Keratinocyte (primary cell): ENCODE results near the gene PTPRN2.

ENCODE experiments used
- EZH2 ChIP-seq: IDR thresholded peaks from one replicate; pipeline ENCODE4 v1.6.1; 2012; ENCODE audit warnings: inconsistent platforms, mild to moderate bottlenecking, low read length, moderate library complexity
- TF ChIP-seq, protein P1 (sequence below), 3 experiments: IDR thresholded peaks in 1 of 3; conservative IDR thresholded peaks in 1 of 3; optimal IDR thresholded peaks in 1 of 3; 2 replicates in 2 of 3; 3 replicates in 1 of 3; pipeline versions ENCODE3 to v1.5.1; 2011; ENCODE audit warnings: low read length in 3 of 3, mild to moderate bottlenecking in 3 of 3, moderate library complexity in 2 of 3, control low read depth in 1 of 3, inconsistent platforms in 1 of 3; ENCODE audit not compliant: insufficient read depth in 2 of 3; ENCODE audit errors: extremely low read depth in 1 of 3

DNA sequence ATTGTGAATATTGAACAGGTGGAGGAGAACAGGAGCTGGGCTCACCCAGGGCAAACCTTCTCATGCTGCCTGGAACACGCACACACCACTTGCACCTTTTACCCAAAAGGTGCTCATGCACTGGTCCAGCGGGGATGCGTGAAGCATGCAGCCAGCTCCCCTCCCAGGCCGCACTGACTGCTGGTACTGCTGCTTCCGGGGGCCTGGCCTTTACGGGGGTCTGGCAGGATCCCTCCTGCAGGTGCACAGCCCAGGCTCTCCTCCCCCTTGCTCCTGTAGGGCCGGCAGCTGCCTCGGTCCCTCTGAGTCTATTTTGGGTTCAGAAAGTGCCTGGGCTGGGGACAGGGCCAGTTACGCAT lies 1029.1 kb downstream of the PTPRN2 start:
- TF ChIP-seq, protein P1, sequence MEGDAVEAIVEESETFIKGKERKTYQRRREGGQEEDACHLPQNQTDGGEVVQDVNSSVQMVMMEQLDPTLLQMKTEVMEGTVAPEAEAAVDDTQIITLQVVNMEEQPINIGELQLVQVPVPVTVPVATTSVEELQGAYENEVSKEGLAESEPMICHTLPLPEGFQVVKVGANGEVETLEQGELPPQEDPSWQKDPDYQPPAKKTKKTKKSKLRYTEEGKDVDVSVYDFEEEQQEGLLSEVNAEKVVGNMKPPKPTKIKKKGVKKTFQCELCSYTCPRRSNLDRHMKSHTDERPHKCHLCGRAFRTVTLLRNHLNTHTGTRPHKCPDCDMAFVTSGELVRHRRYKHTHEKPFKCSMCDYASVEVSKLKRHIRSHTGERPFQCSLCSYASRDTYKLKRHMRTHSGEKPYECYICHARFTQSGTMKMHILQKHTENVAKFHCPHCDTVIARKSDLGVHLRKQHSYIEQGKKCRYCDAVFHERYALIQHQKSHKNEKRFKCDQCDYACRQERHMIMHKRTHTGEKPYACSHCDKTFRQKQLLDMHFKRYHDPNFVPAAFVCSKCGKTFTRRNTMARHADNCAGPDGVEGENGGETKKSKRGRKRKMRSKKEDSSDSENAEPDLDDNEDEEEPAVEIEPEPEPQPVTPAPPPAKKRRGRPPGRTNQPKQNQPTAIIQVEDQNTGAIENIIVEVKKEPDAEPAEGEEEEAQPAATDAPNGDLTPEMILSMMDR (optimal IDR thresholded peaks at IDR 0.05 in 1 of 3, IDR thresholded peaks at IDR 0.05 in 1 of 3, conservative IDR thresholded peaks at IDR 0.05 in 1 of 3; ENCODE audit: extremely low read depth in 1 of 3, insufficient read depth in 2 of 3, low read length in 3 of 3): no peak
- no peak for TF ChIP-seq EZH2
